AG04449 (cell line): ENCODE results near the gene TGFBR2.
"Not testable (repeated sequence)": the region's sequence is repeated elsewhere in the genome, so short reads cannot be mapped to it uniquely, and the experiment has no call there.

Experiments
- CTCF ChIA-PET: fragments of 350-600 bp; formaldehyde crosslinking; extraction: SDS; loops from one replicate; lab custom pipeline; 2021; ENCODE audit warnings: antibody characterized with exemption; lab: Yijun Ruan, JAX
- POLR2A ChIA-PET: fragments of 400-600, 350-600 bp; formaldehyde crosslinking; extraction: SDS; loops from one replicate; lab custom pipeline; 2020; ENCODE audit warnings: antibody characterized with exemption, inconsistent platforms; lab: Yijun Ruan, JAX
- DNase-seq: peaks from one replicate; pipeline ENCODE4 v3.0.0-alpha.2; 2010; ENCODE audit warnings: low read depth, low spot score
- H3K4me3 ChIP-seq: 2 replicates; pipeline ENCODE4 v1.5.1; 2011; ENCODE audit warnings: low read depth, mild to moderate bottlenecking, control low read depth, low read length
- TF ChIP-seq, protein P1 (sequence below): IDR thresholded peaks from one replicate; pipeline ENCODE4 v1.5.1; 2011; ENCODE audit warnings: mild to moderate bottlenecking, moderate library complexity, low read length, control low read depth, inconsistent platforms; ENCODE audit not compliant: insufficient read depth; ENCODE audit errors: missing control alignments

TGFBR2 gene

DNA sequence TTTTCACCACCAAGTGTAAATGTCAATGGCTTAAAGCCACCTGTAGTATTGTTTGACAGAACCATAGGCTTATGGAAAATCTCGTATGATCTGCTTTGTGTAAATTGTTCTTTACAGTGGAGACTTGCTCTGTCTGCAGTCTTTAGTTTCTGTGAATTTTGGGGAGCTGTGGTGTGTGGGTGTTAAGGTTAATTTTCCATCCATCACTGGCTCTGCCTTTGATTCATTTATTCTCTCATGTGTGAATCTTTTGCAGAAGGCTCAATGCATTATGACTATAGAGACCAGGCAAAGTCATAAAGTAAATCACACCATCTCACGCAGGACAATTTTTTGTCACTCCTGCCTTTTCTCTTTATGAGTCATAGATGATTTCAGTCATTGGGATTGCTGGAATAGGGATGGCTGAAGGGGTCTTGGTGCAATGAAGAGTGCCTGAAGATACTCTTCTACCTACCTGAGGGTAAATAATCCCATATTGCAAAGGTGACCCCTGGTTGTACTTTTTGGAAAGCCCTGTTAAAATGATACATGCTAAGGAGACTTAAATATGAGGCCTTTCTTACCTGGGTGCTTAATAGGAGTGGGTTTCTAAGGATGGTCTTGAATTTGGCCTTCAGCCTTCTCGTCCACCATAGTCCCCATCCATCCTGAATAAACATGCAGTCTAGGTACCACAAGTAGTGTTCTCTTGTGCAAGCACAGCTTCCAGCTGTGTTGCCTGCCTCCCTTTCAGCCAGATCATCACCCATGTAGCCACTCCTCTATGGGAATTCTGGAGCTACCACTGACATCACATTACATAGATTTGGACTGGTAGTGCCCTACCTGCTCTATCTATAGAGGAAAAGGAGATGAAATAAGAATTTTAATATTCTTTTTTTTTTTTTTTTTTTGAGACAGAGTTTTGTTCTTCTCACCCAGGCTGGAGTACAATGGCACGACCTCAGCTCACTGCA is 14.3 kb downstream of the TGFBR2 start:
- H3K4me3 ChIP-seq: no peak overlapping the region
- no peak for DNase-seq
- ChIA-PET POLR2A (no interaction called here), CTCF (no interaction called here)
- TF ChIP-seq, protein P1, sequence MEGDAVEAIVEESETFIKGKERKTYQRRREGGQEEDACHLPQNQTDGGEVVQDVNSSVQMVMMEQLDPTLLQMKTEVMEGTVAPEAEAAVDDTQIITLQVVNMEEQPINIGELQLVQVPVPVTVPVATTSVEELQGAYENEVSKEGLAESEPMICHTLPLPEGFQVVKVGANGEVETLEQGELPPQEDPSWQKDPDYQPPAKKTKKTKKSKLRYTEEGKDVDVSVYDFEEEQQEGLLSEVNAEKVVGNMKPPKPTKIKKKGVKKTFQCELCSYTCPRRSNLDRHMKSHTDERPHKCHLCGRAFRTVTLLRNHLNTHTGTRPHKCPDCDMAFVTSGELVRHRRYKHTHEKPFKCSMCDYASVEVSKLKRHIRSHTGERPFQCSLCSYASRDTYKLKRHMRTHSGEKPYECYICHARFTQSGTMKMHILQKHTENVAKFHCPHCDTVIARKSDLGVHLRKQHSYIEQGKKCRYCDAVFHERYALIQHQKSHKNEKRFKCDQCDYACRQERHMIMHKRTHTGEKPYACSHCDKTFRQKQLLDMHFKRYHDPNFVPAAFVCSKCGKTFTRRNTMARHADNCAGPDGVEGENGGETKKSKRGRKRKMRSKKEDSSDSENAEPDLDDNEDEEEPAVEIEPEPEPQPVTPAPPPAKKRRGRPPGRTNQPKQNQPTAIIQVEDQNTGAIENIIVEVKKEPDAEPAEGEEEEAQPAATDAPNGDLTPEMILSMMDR: no peak

DNA sequence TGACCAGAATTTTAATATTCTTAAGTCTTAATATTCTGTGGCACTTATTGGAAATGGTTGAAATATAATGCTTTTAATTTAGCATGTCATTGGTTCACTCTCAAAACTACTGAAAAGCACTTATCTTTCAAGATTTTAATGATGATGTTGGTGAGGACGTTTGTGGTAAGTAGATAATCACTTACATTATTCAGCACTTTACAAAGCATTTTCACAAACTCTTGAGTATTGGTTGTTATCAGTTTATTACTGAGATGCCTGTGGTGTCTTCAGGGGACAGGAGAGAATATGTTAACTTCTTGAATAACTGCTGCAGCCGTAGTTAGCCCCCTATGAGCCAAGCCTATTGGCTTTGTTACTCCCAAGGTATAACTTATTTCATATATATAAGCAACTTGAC is 15.2 kb downstream of the TGFBR2 start:
- H3K4me3 ChIP-seq: no peak overlapping the region
- ChIA-PET POLR2A (no interaction called here), CTCF (interaction anchor here (1.0 to 1.2 kb wide), 2 partner anchors 11 to 579 kb away, joined by 3 to 5 read pairs; no protein-coding TSS in a partner anchor)
- TF ChIP-seq, protein P1: no peak
- DNase-seq: no peak

DNA sequence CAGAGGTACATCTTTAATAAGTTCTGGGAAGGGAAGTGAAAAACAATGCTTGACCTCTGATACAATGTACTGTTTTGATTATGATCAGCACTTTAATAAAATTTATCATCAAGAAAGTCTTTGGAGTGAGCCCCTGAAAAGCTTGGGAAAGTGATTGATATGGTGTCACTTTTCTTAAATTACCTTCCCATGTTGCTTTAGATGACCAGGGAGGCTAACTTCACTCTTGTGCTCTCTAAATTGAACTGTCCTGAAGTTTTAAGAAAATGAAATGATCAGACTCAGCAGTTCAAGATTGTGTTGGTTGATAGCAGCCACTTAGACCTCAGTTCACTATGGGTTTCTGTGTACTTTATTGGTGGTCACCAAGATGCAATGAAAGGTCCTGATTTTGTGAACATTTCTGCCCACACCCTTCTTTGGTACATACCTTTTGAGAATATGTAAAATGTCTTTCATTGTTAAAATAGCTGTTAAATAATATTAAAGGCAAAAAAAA is 15.7 kb downstream of the TGFBR2 start:
- no peak overlapping the region for H3K4me3 ChIP-seq
- ChIA-PET CTCF (interaction anchor here (0.9 to 1.2 kb wide), 3 partner anchors 11 to 580 kb away, joined by 3 to 5 read pairs (median 3); no protein-coding TSS in a partner anchor), POLR2A (no interaction called here)
- DNase-seq: no peak
- TF ChIP-seq, protein P1: no peak

DNA sequence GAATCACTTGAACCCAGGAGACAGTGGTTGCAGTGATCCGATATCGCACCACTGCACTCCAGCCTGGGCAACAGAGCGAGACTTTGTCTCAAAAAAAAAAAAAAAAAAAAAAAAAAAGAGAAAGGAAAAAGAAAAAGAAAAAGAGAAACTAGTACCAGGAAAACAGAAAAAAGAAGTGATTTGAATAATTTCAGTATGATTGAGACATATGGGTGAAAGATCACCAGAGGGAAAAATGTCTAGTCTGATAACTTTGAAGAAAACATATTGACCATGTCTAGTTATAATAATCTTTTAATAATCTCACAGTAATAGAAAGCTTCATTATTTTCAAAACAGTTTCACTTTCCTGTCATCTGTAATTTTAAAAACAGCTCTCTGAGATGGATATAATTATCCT is 16.4 kb downstream of the TGFBR2 start:
- ChIA-PET POLR2A (no interaction called here), CTCF (interaction anchor here (0.9 to 1.2 kb wide), 3 partner anchors 12 to 17 kb away, joined by 3 read pairs; partner anchors contain the start of gene TGFBR2)
- TF ChIP-seq, protein P1: no peak
- DNase-seq: no peak
- no peak overlapping the region for H3K4me3 ChIP-seq

DNA sequence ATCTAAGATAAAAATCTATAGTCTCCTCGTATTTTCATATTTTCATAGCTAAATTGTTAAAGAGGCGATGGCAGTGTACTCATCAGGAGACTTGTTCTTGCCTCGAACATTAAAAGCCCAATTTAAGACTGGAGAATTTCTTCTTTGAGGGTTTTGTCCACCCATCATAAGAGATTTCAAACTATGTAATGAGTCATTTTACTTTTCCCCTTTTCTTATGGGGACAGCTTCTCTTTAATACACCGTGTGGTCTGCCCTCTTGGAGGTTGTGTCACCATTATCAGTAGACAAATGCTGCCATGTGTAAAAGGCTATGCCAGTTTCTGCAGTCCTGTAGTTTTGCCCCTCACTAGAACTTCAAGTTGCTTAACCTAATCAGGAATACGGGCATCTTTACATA is 16.9 kb downstream of the TGFBR2 start:
- no peak overlapping the region for H3K4me3 ChIP-seq
- ChIA-PET CTCF (interaction anchor here (1.1 kb wide), 1 partner anchor 17 kb away, joined by 3 read pairs; the partner anchor contains the start of gene TGFBR2), POLR2A (no interaction called here)
- DNase-seq: no peak
- TF ChIP-seq, protein P1: no peak

DNA sequence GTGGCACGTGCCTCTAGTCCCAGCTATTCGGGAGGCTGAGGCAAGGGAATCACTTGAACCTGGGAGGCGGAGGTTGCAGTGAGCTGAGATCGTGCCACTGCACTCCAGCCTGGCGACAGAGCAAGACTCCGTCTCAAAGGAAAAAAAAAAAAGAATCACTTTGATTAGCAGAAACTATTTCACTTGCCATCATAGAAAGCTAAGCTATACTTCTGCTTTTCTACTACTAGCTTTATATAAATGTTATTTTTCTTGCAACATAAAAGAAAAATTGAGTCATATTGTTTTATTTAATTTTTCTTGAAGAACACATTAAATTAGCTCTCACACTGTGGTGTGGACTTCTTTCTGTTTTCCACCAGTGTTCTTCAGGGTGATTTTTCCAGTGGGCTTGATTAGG is 18.1 kb downstream of the TGFBR2 start:
- CTCF ChIA-PET: interaction anchor here (0.9 kb wide), 2 partner anchors 18 to 70 kb away, joined by 3 read pairs; no protein-coding TSS in a partner anchor

More for the DNA sequence above, 18.1 kb downstream of the TGFBR2 start:
- H3K4me3 ChIP-seq, DNase-seq: not testable (repeated sequence)
- POLR2A ChIA-PET: interaction anchor here (0.6 to 1.0 kb wide), 2 partner anchors 18 to 74 kb away, joined by 3 to 4 read pairs; partner anchors contain the start of gene TGFBR2
